Fibroblast of pulmonary artery (primary cell): ENCODE data around the gene HS3ST5.

Experiments used
- DNase-seq: peaks from one replicate; pipeline ENCODE4 v3.0.0-alpha.2; 2010; ENCODE audit warnings: low read depth
- H3K4me3 ChIP-seq: replicated peaks from 2 replicates; pipeline ENCODE4 v1.5.1; 2011; ENCODE audit warnings: low read depth, mild to moderate bottlenecking, control low read depth, low read length, moderate library complexity
- CTCF ChIP-seq: IDR thresholded peaks from 2 replicates; pipeline ENCODE4 v1.5.1; 2011; ENCODE audit warnings: mild to moderate bottlenecking, control low read depth, low read length, inconsistent platforms; ENCODE audit errors: missing control alignments

The HS3ST5 gene

GRCh38 chr6:114355300-114355699, 12.5 kb upstream of the HS3ST5 start:
- no peak for DNase-seq
- no peak for TF ChIP-seq CTCF
- no peak overlapping the region for H3K4me3 ChIP-seq

GRCh38 chr6:114354482-114354881, 11.7 kb upstream of the HS3ST5 start:
- no peak overlapping the region for H3K4me3 ChIP-seq
- DNase-seq = no peak
- TF ChIP-seq CTCF = no peak

GRCh38 chr6:114346451-114346850, 3.6 kb upstream of the HS3ST5 start:
- no peak overlapping the region for H3K4me3 ChIP-seq
- no peak for TF ChIP-seq CTCF
- no peak for DNase-seq

GRCh38 chr6:114344971-114345275, 2.1 kb upstream of the HS3ST5 start:
- no peak for DNase-seq
- H3K4me3 ChIP-seq = no peak overlapping the region
- TF ChIP-seq CTCF = no peak

GRCh38 chr6:114344246-114344970, 1.6 kb upstream of the HS3ST5 start:
- no peak for TF ChIP-seq CTCF
- H3K4me3 ChIP-seq = no peak overlapping the region
- no peak for DNase-seq

GRCh38 chr6:114343782-114344144, 940 bp upstream of the HS3ST5 start:
- H3K4me3 ChIP-seq = no peak overlapping the region
- DNase-seq = no peak
- no peak for TF ChIP-seq CTCF

GRCh38 chr6:114342086-114342825, 567 bp downstream of the HS3ST5 start:
- peak overlapping the region; percentile 35 for H3K4me3 ChIP-seq
- TF ChIP-seq CTCF = no peak
- DNase-seq = no peak
